Measurements from ENCODE around the gene RHBDF2.

The RHBDF2 gene

DNA sequence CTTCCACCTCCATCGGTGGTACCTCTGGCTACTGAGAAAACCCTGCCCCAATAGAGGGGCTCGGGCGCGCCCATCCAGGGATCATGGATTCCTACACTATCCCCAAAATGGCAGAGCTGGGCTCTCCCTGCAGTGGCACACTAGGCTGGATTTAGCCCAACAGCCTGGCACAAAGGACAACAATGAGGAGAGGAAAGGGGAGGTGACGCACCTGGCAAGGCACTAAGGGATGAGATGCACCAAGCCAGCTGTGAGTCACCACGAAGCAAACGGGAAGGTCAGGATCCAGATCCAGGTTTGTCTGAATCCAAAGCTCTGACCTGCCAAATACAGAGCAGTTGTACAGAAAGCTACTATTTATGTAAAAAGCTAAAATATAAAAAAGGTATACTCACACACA, 66.4 kb downstream of the RHBDF2 start:
- DNase-seq: no peak

DNA sequence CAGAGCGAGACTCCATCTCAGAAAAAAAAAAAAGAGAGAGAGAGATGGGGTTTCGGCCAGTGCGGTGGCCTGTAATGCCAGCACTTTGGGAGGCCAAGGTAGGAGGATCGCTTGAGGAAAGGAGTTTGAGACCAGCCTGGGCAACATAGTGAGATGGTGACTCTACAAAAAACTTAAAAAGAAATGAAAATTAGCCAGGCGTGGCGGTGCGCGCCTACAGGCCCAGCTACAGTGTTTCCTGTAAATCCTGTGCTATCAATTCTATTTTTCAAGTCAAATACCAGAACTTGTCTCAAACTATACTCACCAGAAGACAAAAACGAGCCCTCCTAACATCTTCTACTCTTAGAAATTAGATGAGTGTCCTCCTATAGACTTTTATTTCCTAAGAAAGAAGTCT, 67.5 kb downstream of the RHBDF2 start:
- DNase-seq: no peak

DNA sequence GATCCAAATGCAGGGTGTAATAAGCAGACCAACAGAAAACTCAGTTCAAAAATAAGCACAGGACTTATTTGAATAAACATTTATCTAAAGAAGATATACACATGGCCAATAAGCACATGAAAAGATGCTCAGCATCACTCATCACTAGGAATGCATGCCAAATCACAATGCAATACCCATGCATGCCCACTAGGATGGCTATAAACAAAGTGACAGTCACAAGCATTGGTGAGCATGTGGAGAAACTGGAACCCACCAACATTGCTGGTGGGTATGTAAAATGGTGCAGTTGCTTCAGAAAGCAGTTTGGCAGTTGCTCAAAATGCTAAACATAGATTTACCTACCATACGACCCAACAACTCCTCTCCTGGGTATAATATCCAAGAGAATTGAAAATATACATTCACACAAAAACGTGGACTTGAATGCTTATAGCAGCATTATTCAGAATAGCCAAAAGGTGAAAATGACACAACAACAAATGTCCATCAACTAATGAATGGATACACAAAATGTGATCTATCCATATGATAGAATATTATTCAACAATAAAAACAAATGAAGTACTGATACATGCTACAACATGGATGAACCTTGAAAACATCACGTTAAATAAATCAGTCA, 68.4 kb downstream of the RHBDF2 start:
- DNase-seq: no peak

GRCh38 chr17:76432004-76432403, 69.2 kb downstream of the RHBDF2 start:
- no peak for DNase-seq

GRCh38 chr17:76431509-76431908, 69.7 kb downstream of the RHBDF2 start:
- no peak for DNase-seq

DNA sequence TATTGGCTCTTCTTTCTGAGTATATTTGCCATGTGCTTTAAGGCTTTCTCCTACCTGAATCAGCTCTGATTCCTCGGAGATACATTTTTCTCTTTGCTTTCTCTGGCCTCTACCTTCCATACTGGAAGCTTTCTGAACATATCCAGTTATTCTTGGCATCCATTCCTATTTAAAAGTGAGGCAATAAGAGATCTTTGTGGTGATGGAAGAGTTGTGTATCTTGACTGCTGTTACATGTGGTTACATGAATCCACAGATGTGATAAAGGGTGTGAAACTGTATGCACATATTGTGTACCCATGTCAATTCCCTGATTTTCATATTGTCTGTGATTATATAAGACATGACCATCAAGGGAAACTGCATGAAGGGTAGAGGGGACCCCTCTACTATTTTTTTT, 72.7 kb downstream of the RHBDF2 start:
- no peak for DNase-seq

DNA sequence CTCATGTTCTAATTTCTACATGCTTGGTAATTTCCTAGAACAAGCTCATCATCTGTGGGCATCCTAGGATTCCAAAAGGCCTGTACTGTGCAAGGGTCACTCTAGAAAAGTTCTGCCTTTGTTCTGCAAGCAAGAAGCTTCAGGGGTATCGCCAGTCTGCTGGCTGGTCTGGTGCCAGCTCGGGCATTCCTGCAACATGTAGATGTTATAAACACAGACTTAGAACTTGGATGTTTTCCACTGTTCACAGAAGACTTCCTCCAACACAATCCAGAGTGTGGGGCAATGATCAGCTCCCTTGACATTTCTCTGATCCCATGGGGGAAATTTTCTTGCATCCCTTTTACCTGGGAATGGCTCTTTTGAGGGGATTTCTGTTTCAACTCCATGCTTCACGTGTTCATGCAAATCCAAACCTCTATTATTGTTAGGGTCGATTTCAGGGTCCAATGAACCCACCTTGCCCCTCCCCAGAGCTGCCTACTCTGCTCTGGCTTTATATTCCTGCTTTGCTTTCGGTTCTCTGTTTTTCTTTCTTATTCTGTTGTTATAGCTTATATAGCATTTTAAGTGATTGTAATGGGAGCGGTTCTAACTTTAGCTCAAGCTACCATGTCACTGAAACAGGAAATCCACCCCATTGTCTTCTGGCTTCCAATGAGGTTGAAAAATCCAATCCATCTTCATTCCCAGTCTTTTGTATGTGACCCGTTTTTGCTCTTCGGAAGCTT, 73.6 kb downstream of the RHBDF2 start:
- no peak for DNase-seq

DNA sequence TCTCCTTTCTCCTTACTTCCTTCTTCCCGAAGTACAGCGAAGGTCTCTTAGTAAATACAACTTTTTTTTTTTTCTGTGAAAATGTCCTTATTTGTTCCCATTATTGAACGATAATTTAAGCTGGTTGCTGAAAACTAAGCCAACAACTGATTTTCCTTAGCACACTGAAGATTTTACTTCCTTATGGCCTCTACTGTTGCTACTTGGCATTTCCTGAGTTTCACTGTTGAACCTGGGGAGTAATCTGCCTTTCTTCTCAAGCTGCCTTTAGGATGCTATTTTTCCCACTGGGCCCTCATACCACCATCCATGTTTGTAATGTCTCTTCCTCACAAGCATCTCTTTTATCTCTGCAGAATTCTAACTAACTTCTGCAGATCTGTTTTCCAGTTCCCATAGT, 74.4 kb downstream of the RHBDF2 start:
- DNase-seq: no peak

DNA sequence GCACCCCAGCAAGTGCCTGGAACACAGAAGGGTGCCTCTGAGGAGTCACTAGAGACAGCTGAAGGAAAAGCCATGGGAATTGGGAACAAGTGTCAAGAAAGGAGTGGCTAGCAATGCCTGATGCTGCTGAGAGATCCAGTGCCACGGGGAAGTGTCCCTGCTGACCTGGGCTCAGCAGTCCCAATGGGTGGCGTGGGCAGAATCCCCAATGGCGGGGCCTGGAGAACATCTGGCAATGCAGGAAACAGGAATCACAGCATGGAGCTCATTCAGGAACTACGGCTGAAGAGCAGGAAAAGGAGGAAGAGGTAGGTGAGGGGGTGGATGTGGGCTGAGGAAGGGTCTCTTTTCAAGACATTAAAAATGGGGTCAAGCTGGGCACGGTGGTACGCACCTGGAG, 78.4 kb downstream of the RHBDF2 start:
- no peak for DNase-seq

DNA sequence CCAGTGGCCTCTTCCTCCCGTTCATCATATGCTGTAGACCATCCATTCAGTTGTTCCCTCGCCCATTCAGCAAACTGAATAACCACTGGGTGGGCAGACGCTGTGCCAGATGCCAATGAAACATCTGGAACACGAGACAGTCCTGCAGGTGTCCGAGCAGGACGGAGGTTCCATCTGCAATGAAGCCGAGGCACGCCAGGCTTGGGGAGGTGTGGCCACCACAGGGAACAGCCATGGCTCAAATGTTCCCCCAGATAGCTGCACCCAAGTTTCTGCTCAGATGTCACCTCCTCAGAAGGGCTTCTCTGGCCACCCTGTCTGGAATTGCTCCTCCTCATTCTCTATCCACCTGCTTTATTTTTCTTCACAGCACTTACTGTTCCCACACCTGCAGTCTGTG, 78.8 kb downstream of the RHBDF2 start:
- no peak for DNase-seq

DNA sequence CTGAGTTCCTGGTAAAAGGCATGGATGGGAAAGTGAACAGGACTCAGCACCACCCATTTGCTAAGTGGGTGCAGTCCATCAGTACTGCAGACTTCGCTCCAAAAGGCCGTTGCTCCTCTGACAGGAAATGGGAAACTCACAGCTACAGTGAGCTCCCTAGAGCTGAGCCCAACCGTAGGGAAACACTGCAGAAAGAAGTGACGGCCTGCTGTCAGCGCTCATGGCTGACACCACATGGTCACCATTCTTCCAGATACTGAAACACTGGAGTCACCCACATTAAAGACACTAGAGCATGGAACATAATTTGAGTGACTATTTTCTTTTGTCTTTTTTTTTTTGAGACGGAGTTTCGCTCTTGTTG, 80.2 kb downstream of the RHBDF2 start:
- no peak for DNase-seq

Measured in right hindlimb (tissue), 1 donor.